K562 (cell line): ENCODE results near the gene ADARB2. TPM values are rescaled to one million over a fixed set of nuclear protein-coding genes. Genes with fewer than 3 reads are reported as not detected.

ENCODE experiments used
- ASH1L ChIP-seq: fragments of 450-650 bp; IDR thresholded peaks from 2 replicates; pipeline ENCODE4 v1.6.1; 2018; ENCODE audit warnings: borderline replicate concordance, mild to moderate bottlenecking, low read depth; ENCODE audit not compliant: partially characterized antibody
- BRF1 ChIP-seq: IDR thresholded peaks from 3 replicates; pipeline ENCODE4 v1.6.1; 2011; ENCODE audit warnings: borderline replicate concordance, mild to moderate bottlenecking; ENCODE audit not compliant: insufficient read length; ENCODE audit errors: extremely low read depth
- CHD7 ChIP-seq: fragments of 200-600 bp; sonication (generic); IDR thresholded peaks from one replicate; pipeline ENCODE4 v1.6.1; 2012; ENCODE audit warnings: mild to moderate bottlenecking, low read depth, low read length, inconsistent platforms
- CREM ChIP-seq: IDR thresholded peaks from 2 replicates; pipeline ENCODE4 v1.6.1; 2014; ENCODE audit warnings: antibody characterized with exemption, low read depth
- FOXJ2 ChIP-seq: fragments of 200-800 bp; sonication (Bioruptor generic); IDR thresholded peaks from 2 replicates; pipeline ENCODE4 v1.6.1; 2016; ENCODE audit warnings: missing genetic modification characterization, missing compliant biosample characterization
- MYC ChIP-seq, 2 experiments: fragments of 250-450 bp in 1 of 2; sonication (Bioruptor Pico) in 1 of 2; IDR thresholded peaks; 2 replicates each; pipeline versions ENCODE4 v1.5.1 to v1.6.1; 2012 to 2021; ENCODE audit warnings: low read depth in 2 of 2, borderline replicate concordance in 1 of 2, improper control_type of control experiment in 1 of 2, low read length in 1 of 2, mild to moderate bottlenecking in 1 of 2, moderate library complexity in 1 of 2
- PTTG1 ChIP-seq: fragments of 450-650 bp; IDR thresholded peaks from 2 replicates; pipeline ENCODE4 v1.6.1; 2016; ENCODE audit warnings: low read depth, mild to moderate bottlenecking, missing genetic modification characterization, missing compliant biosample characterization
- PURB ChIP-seq: sonication (generic); formaldehyde crosslinking; IDR thresholded peaks from 2 replicates; pipeline ENCODE4 v1.9.0; 2021; ENCODE audit warnings: low read depth, mild to moderate bottlenecking, missing genetic modification reagents
- THRB ChIP-seq: fragments of 450-650 bp; formaldehyde crosslinking; conservative IDR thresholded peaks from 2 replicates; pipeline ENCODE4 v1.4.0; 2022; ENCODE audit warnings: mild to moderate bottlenecking, missing genetic modification characterization
- ZNF583 ChIP-seq: fragments of 250-450 bp; sonication (Bioruptor Pico); IDR thresholded peaks from 2 replicates; pipeline ENCODE4 v1.4.0; 2020
- polyA plus RNA-seq, 8 experiments: library from polyadenylated mRNA; depleted of rRNA in 4 of 8; stranded (reverse) in 5 of 8; unstranded in 3 of 8; fragments of >200 nt; fragmentation: Nextera tagmentation in 2 of 8; fragmentation: Illumina TruSeq in 1 of 8; extraction: Ambion mirVana in 2 of 8; extraction: Trizol in 1 of 8; gene quantifications; 2 replicates each; pipeline versions ENCODE4 v1.2.1 to v1.2.3, GENCODE V29; 2011 to 2014; ENCODE audit warnings: inconsistent platforms in 1 of 8, missing spikeins in 1 of 8
- total RNA-seq, 7 experiments: library from RNA; depleted of rRNA in 6 of 7; stranded (reverse); fragments of >200 nt in 6 of 7; fragmentation: Illumina TruSeq in 2 of 7; extraction: Trizol in 2 of 7; gene quantifications; 2 replicates each; pipeline versions ENCODE4 v1.2.1 to v1.2.3, GENCODE V29; 2011 to 2021; ENCODE audit warnings: low replicate concordance in 1 of 7

ADARB2 gene
- total and polyA plus RNA-seq, 9 of the 15 experiments (the other 6 are each of a cell fraction or from before 2014, with no cell fraction given): not detected

GRCh38 chr10:1665021-1665661 is 72.2 kb downstream of the ADARB2 start (continued):
- TF ChIP-seq CHD7 (no peak), THRB (CRISPR knock-in tag) (no peak), MYC (IDR thresholded peaks at IDR 0.05; ENCODE audit: low read depth, low read length) (no peak), MYC (CRISPR knock-in tag; IDR thresholded peaks at IDR 0.05; ENCODE audit: borderline replicate concordance, low read depth) (no peak), BRF1 (no peak), CREM (no peak), FOXJ2 (tag) (no peak), PTTG1 (tag) (no peak), ASH1L (no peak), ZNF583 (CRISPR knock-in tag) (no peak), PURB (CRISPR knock-in tag) (no peak)
